Vagina (tissue), 2 donors: ENCODE results near the gene ASB15. TPM values are rescaled to one million over a fixed set of nuclear protein-coding genes. Genes with fewer than 3 reads are reported as not detected.

Experiments used
- DNase-seq, 2 donors: peaks; one replicate each; pipeline ENCODE4 v3.0.0-alpha.2; 2017; ENCODE audit errors: extremely low spot score in 2 of 2
- H3K27ac ChIP-seq: fragments of 200-600 bp; sonication (generic); one replicate; pipeline ENCODE4 v1.5.1; 2019
- H3K27me3 ChIP-seq: fragments of 200-600 bp; sonication (generic); one replicate; pipeline ENCODE4 v1.5.1; 2019
- H3K36me3 ChIP-seq, 2 donors: fragments of 200-600 bp; sonication (generic); one replicate each; pipeline ENCODE4 v1.5.1; 2017 to 2019
- H3K4me1 ChIP-seq: fragments of 200-600 bp; sonication (generic); one replicate; pipeline ENCODE4 v1.5.1; 2019
- H3K4me3 ChIP-seq, 2 donors: fragments of 200-600 bp; sonication (generic); 1 replicate in 1 of 2; 2 replicates in 1 of 2; pipeline ENCODE4 v1.5.1; 2016 to 2019
- H3K9me3 ChIP-seq: fragments of 200-600 bp; sonication (generic); one replicate; pipeline ENCODE4 v1.5.1; 2019
- POLR2A ChIP-seq, 2 donors: fragments of 450-650 bp; IDR thresholded peaks; one replicate each; pipeline ENCODE4 v1.6.1; 2017; ENCODE audit warnings: antibody characterized with exemption in 2 of 2, mild to moderate bottlenecking in 2 of 2, moderate library complexity in 2 of 2
- POLR2AphosphoS5 ChIP-seq, 2 donors: sonication (generic); formaldehyde crosslinking; IDR thresholded peaks; one replicate each; pipeline ENCODE4 v1.9.0; 2017; ENCODE audit warnings: antibody characterized with exemption in 2 of 2, mild to moderate bottlenecking in 2 of 2, low read depth in 1 of 2; ENCODE audit not compliant: insufficient read depth in 1 of 2
- intact Hi-C: fragments of 100-400 bp; cut with DNase I; formaldehyde crosslinking; loops from one replicate; pipeline ENCODE4 v1.15.1; 2023
- total RNA-seq: library from RNA; depleted of rRNA; stranded (reverse); fragments of >200 nt; gene quantifications from one replicate; pipeline ENCODE4 v1.2.3, GENCODE V29; 2016
- TF ChIP-seq, protein P1 (sequence below), 3 experiments: fragments of 450-650 bp in 2 of 3; fragments of 200-600 bp in 1 of 3; sonication (generic) in 1 of 3; IDR thresholded peaks; one replicate each; pipeline ENCODE4 v1.5.1; 2017 to 2019; ENCODE audit warnings: antibody characterized with exemption in 3 of 3, mild to moderate bottlenecking in 2 of 3, moderate library complexity in 2 of 3

Gene ASB15
- total RNA-seq, 1 donor from 2014 or later: not detected

DNA sequence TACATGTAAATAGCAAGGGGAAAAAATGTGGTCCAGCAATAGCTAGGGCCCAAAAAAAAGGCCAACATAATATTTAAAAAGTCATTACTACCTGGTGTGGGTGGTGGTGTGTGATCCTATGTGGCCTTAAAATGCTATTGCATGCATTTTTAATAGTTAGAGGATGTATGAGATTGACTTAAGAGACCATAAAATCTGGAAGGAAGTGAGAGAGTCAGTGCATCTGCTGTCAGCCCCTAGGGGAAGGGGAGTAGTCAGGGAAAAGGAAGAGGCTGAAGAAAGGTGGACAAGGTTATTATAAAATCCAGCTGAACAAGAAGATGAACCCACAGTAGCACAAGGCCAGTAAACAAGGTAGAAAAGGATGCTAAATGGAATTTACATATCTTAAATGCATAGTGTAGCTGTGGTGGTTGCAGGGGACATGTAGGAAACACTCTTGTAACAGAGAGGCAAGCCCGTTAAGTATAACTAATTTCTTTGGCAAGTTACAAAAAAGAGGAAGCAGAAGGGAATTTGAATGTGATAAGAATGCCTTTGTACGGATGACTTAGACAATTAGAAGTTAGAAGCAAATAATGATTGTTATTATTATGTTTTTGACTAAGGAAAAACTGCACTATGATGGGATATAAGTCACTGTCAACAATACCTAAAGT, 32.1 kb upstream of the ASB15 start:
- H3K27me3 ChIP-seq: no peaks in the 10 kb centered on the region
- H3K27ac ChIP-seq: no peak overlapping the region
- TF ChIP-seq, protein P1, sequence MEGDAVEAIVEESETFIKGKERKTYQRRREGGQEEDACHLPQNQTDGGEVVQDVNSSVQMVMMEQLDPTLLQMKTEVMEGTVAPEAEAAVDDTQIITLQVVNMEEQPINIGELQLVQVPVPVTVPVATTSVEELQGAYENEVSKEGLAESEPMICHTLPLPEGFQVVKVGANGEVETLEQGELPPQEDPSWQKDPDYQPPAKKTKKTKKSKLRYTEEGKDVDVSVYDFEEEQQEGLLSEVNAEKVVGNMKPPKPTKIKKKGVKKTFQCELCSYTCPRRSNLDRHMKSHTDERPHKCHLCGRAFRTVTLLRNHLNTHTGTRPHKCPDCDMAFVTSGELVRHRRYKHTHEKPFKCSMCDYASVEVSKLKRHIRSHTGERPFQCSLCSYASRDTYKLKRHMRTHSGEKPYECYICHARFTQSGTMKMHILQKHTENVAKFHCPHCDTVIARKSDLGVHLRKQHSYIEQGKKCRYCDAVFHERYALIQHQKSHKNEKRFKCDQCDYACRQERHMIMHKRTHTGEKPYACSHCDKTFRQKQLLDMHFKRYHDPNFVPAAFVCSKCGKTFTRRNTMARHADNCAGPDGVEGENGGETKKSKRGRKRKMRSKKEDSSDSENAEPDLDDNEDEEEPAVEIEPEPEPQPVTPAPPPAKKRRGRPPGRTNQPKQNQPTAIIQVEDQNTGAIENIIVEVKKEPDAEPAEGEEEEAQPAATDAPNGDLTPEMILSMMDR (IDR thresholded peaks at IDR 0.05): no peak
- no peak for TF ChIP-seq POLR2A (IDR thresholded peaks at IDR 0.05)
- TF ChIP-seq POLR2AphosphoS5 (IDR thresholded peaks at IDR 0.05; ENCODE audit: insufficient read depth in 1 of 2, low read depth in 1 of 2): no peak
- no peak overlapping the region for H3K4me3 ChIP-seq
- no peaks in the 10 kb centered on the region for H3K4me1 ChIP-seq
- intact Hi-C loops: no loop called here
- no peak for DNase-seq
- no peaks in the 10 kb centered on the region for H3K36me3 ChIP-seq
- no peaks in the 10 kb centered on the region for H3K9me3 ChIP-seq

DNA sequence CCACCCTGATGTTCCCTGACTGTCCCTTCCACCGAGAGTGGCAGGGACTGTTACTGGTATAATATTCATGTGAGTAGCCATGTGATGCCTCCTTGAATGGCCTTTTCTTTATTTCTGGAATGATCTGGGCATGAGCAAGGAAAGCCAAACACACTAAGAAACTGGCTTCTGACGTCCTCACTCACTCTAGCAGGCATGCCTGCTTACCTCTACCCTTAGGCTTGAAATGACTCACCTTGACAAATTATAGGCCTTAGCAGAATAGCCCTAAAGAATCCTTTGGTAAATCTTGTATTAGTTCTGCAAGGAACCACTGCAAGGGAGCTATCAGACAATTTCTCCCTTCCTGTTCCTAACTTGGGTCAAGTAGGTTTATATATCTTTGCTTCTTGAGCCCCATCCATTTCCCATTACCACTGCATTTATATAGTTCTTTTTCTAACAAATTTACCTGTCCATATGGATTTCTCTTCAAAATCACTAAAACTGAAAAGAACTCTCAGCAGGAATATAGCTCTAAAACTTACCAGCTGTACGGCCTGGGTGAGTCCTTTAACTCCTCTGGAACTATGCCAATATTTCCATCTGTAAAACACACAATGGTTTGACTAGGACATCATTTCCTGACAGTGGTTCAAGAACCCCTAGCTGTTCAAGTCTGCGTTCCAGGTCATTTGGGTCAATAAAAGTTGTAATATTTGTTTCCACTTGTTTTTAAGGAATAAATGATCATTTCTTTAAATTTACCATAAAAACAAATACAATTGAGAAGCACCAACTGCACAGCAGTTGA, 31.0 kb upstream of the ASB15 start:
- Histone ChIP-seq H3K27me3 (no peaks in the 10 kb centered on the region), H3K4me1 (no peaks in the 10 kb centered on the region), H3K9me3 (no peaks in the 10 kb centered on the region), H3K27ac (no peak overlapping the region), H3K4me3 (no peak overlapping the region), H3K36me3 (no peaks in the 10 kb centered on the region)
- intact Hi-C loops: no loop called here
- DNase-seq: no peak
- TF ChIP-seq, protein P1 (IDR thresholded peaks at IDR 0.05): no peak
- TF ChIP-seq POLR2AphosphoS5 (IDR thresholded peaks at IDR 0.05; ENCODE audit: insufficient read depth in 1 of 2, low read depth in 1 of 2): no peak
- no peak for TF ChIP-seq POLR2A (IDR thresholded peaks at IDR 0.05)

DNA sequence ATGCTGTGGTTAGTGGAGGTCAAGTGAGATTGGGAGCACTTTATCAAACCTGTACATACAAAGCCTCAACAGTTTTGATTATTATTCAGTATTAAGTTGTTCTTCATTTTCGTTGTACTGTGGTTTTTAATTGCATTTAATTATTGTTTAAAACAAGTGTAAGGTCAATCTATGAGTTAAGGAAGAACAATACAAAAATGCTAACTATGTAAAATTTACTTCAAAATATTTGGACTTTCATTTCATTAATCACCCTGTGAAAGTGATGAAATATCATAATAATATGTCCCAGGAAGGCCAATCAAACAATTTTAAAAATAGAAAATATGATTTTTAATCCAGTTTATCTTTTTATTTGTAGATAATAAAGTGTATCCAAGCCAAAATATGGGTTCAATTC, 30.4 kb upstream of the ASB15 start:
- Histone ChIP-seq H3K36me3 (no peaks in the 10 kb centered on the region), H3K4me1 (no peaks in the 10 kb centered on the region), H3K9me3 (no peaks in the 10 kb centered on the region), H3K27me3 (no peaks in the 10 kb centered on the region), H3K27ac (no peak overlapping the region), H3K4me3 (no peak overlapping the region)
- TF ChIP-seq, protein P1 (IDR thresholded peaks at IDR 0.05): no peak
- no peak for TF ChIP-seq POLR2AphosphoS5 (IDR thresholded peaks at IDR 0.05; ENCODE audit: insufficient read depth in 1 of 2, low read depth in 1 of 2)
- TF ChIP-seq POLR2A (IDR thresholded peaks at IDR 0.05): no peak
- intact Hi-C loops: no loop called here
- no peak for DNase-seq

DNA sequence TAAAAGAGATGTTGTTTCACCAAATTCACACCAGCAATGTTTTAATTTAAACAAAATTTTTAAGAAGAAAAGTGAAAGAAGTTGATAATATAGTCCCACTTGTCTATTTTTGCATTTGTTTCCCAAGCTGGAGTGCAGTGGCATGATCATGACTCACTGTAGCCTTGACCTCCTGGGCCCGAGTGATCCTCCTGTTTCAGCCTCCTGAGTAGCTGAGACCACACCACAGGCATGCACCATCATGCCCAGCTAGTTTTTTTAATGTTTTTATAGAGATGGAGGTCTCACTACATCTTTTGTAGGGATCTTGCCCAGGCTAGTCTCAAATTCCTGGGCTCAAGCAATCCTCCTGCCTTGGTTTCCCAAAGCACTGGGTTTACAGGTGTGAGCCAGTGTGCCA, 29.9 kb upstream of the ASB15 start:
- intact Hi-C loops: no loop called here
- H3K27me3 ChIP-seq: no peaks in the 10 kb centered on the region
- H3K4me3 ChIP-seq: no peak overlapping the region
- no peak for DNase-seq
- no peaks in the 10 kb centered on the region for H3K4me1 ChIP-seq
- TF ChIP-seq, protein P1 (IDR thresholded peaks at IDR 0.05): no peak
- TF ChIP-seq POLR2AphosphoS5 (IDR thresholded peaks at IDR 0.05; ENCODE audit: insufficient read depth in 1 of 2, low read depth in 1 of 2): no peak
- TF ChIP-seq POLR2A (IDR thresholded peaks at IDR 0.05): no peak
- no peaks in the 10 kb centered on the region for H3K36me3 ChIP-seq
- no peak overlapping the region for H3K27ac ChIP-seq
- no peaks in the 10 kb centered on the region for H3K9me3 ChIP-seq

DNA sequence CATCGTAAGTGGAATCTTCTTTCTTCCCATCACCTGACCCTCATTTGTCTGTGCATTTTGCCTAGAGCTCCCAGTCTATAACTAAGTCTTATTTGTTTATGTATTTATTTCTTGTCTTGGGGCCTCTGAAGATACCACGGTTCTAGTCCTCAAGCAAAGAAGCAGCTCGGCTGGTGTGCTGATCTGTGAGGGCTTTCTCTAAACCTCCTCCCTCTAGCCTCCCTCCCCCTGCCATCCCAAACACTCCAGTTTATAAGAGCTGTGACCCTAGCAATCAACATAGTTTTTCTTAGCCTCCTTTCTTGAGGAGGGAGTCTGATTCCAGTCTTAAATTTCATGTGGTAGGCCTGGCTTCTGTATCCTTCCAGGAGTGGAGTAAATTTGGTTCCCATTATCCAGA, 28.3 kb upstream of the ASB15 start:
- H3K36me3 ChIP-seq: no peaks in the 10 kb centered on the region
- intact Hi-C loops: no loop called here
- DNase-seq: no peak
- no peak overlapping the region for H3K27ac ChIP-seq
- TF ChIP-seq, protein P1 (IDR thresholded peaks at IDR 0.05): no peak
- TF ChIP-seq POLR2A (IDR thresholded peaks at IDR 0.05): no peak
- no peak for TF ChIP-seq POLR2AphosphoS5 (IDR thresholded peaks at IDR 0.05; ENCODE audit: insufficient read depth in 1 of 2, low read depth in 1 of 2)
- no peak overlapping the region for H3K4me3 ChIP-seq
- no peaks in the 10 kb centered on the region for H3K27me3 ChIP-seq
- no peaks in the 10 kb centered on the region for H3K9me3 ChIP-seq
- H3K4me1 ChIP-seq: no peaks in the 10 kb centered on the region
